GM18868 (cell line): ENCODE measurements around the gene FAM168B.
"Not testable (repeated sequence)": the region's sequence is repeated elsewhere in the genome, so short reads cannot be mapped to it uniquely, and the experiment has no call there.

Experiments
- ATAC-seq: cut with Tn5 transposase; IDR thresholded peaks from one replicate; pipeline ENCODE4 v1.9.1; 2021; ENCODE audit warnings: mild to moderate bottlenecking, moderate library complexity; ENCODE audit not compliant: unreplicated experiment

Gene FAM168B, protein sequence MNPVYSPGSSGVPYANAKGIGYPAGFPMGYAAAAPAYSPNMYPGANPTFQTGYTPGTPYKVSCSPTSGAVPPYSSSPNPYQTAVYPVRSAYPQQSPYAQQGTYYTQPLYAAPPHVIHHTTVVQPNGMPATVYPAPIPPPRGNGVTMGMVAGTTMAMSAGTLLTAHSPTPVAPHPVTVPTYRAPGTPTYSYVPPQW

DNA sequence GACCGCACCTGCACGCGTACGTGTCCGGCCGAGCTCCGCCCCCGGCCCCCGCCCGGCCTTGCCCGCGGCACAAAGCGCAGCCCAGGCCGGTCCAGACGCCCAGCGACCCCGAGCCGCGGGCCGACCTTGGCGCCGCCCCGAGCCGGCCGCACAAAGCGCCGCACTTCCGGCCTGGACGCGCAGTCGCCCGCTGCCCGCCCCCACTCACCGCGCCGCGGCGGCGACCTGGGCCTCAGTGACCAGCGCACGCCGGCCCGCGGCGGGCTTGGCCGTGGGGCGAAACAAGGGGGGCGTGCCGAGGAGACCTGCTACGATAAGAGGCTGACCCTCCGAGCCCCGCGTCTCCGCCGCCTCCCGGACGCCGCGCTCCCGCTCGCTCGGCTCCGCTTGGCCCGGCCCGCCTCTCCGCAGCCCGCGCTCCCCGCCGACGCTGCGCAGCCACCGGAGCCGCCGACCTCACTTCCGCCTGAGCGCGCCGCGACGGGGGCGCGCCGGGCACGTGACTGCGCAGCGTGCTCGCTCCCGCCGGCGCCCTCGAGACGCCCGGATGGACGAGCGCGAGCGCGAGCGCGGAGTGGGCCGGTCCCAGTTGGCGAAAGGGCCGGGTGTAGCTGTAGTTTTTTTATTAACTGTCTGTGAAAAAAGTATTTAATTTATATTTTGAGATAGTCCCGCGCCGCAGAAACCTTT lies at the start of gene FAM168B:
Gene FAM168B (minus strand): TSS at position 455 of the 690 bp plus-strand sequence. CDS start 10,814 bp downstream, outside the sequence.
- peak; percentile 82 for ATAC-seq

GRCh38 chr2:131142849-131143248 lies 49.6 kb upstream of the FAM168B start:
- no peak for ATAC-seq

DNA sequence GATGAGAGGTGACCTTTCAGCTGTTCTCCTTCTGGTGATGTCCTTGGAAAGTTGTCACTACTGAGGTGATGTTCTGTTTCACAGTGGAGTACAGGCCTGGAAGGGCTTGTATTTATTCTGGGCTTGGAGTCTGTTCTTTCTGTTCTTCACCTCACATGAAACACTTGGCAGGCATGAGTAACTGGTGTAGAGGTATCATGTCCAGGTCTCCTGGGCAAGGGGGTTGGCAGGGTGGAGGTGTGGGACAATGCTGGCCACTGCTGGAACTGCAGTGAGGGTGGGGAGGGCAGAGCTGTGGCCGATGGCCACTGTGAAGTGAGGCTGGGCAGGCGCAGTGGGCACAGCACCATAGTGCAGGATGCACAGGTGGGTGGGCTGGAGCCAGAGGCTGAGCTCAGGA lies 47.3 kb upstream of the FAM168B start:
- ATAC-seq = no peak

- no peak for ATAC-seq
Measured at GRCh38 chr2:131132729-131133128, 39.5 kb upstream of the FAM168B start.

DNA sequence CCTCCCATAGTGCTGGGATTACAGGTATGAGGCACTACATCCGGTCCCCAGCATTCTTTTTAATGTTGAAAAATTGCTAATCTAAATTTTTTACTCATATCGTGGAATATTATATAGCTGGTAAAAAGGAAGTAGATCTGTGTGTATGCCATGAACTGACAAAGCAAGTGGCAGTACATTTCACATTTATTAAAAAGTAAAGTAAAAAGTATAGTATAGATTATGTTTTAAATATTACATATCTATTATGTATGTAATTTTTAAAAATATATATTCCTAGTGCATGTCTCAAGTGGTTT lies 37.0 kb upstream of the FAM168B start:
- ATAC-seq = no peak

DNA sequence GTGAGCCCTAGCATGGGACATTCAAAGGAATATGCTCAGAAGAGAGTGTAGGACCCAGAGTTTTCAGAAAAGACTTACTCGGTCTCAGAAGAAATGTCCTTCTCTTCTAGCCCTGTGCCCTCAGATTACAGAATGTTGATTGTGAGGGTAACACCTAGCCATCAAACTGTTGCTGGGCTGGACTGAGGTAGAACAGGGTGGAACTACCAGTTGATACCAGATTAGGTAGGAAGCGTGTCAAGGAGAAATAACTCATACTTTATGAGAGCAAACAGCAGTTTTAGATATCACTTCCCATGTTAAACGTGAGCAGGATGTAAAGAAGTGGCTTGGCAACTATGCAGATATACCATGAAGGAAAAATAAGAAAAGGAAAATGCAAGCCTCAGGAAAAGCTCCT lies 34.7 kb upstream of the FAM168B start:
- no peak for ATAC-seq

- no peak for ATAC-seq
Measured at GRCh38 chr2:131127076-131127475, 33.8 kb upstream of the FAM168B start.

DNA sequence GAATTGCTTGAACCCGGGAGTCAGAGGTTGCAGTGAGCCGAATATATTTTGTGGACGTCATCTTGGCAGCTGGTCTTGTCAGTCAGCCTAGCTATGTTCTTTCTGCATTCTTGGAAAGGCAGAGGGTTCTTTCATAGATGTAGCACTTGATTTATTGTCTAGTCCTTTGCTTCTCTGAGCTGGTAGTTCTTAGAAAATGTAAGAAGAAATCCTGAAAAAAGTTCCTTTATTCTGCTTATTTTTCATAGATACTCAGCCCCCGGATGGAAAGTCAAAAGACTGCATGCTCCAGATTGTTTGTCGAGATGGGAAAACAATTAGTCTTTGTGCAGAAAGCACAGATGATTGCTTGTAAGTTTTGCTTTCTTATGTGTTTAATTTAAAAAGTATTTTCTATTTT lies 33.2 kb upstream of the FAM168B start:
- no peak for ATAC-seq

DNA sequence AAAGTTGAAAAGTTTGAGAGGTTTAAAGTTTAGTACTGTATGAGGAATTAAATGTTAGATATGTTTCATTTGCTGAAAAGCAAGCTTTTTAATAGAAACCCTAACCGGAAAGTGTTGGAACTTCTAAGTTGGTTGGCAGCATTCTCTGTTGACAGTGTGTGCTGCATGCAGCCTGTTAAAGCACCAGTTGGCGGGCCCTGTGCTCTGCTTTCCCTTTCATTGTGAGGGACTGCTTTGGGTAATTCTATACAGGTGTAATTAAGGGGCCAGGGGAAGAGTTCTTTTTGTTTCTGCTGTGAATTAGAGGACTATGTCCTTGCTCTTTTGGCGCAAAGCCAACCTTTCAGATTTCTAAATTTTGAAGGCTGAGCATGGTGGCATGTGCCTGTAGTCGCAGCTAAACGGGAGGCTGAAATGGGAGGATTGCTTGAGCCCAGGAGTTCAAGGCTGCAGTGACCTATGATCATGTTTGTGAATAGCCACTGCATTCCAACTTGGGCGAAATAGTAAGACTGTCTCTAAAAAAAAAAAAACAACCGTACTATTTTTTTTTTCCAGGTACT lies 32.0 kb upstream of the FAM168B start:
- ATAC-seq = no peak

- ATAC-seq = no peak
Measured at GRCh38 chr2:131123192-131123591, 29.9 kb upstream of the FAM168B start.

- ATAC-seq = no peak
Measured at GRCh38 chr2:131122496-131122895, 29.2 kb upstream of the FAM168B start.

DNA sequence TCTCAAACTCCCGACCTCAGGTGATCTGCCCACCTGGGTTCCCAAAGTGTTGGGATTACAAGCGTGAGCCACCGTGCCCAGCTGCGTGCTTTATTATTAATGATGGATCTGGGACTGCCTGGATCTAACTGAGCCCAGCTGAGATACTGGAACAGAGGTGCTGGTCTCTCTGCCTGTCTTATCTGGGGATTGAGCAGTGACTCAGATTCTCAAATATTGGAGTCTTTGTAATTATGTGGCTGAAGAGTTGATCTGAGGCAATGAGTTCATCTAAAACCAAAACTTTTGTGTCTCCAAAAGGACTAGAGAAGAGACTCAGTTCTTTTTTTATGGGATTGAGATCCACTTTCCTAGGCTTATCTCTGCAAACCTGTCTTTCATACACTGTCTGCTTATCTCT lies 28.2 kb upstream of the FAM168B start:
- no peak for ATAC-seq

- no peak for ATAC-seq
Measured at GRCh38 chr2:131120815-131121317, 27.6 kb upstream of the FAM168B start.

DNA sequence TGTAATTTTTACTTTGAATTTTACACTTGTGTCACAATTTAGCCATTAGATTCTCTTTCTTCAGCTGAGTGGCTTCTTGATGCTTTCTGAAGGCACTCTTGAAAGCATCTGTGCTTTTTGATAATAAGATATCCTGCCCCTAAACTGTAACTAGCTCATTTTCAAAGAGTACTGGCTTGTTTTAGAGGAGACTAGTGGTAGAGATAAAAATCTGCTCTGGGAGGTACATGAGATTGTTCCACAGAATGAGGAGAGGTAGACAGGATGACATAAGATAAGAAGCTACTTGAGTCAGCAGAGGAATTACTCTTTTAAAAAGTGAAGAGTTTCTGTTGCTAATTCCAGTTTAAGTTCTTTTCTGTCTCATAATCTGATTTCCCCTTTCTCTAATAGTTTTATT lies 22.5 kb upstream of the FAM168B start:
- ATAC-seq = no peak

- not testable (repeated sequence) for ATAC-seq
Measured at GRCh38 chr2:131114950-131115349, 21.7 kb upstream of the FAM168B start.

- ATAC-seq = no peak
Measured at GRCh38 chr2:131113566-131114227, 20.4 kb upstream of the FAM168B start.

GRCh38 chr2:131112529-131112928 lies 19.3 kb upstream of the FAM168B start:
- ATAC-seq = no peak

- peak; percentile 38 for ATAC-seq
Measured at GRCh38 chr2:131105950-131106801, 12.9 kb upstream of the FAM168B start.

GRCh38 chr2:131105156-131105949 lies 12.1 kb upstream of the FAM168B start, which contains the start of gene PLEKHB2:
TSS of gene PLEKHB2 (plus strand) at chr2:131105336. CDS start at chr2:131120942, 15,606 bp downstream.
- peak; percentile 73 for ATAC-seq
